Measurements from ENCODE around the gene POLN.

- TF ChIP-seq ETV6 (CRISPR knock-in tag; IDR thresholded peaks at IDR 0.05) (no peak), AFF4 (CRISPR knock-in tag; IDR thresholded peaks at IDR 0.05; ENCODE audit: borderline replicate concordance) (no peak), CREB1 (CRISPR knock-in tag; IDR thresholded peaks at IDR 0.05) (no peak), ZNF232 (CRISPR knock-in tag; IDR thresholded peaks at IDR 0.05) (no peak), CTCF (IDR thresholded peaks at IDR 0.05) (no peak), ZNF281 (CRISPR knock-in tag; IDR thresholded peaks at IDR 0.05) (no peak)
These were observed 193.1 kb downstream of the POLN start for GRCh38 chr4:2048831-2049230.

Measured in WTC11 (cell line).